ENCODE results near the gene COX7A2. TPM values are rescaled to one million over a fixed set of nuclear protein-coding genes. Genes with fewer than 3 reads are reported as not detected.

The COX7A2 gene
- total RNA-seq, 1 donor from 2014 or later, result 302 TPM

DNA sequence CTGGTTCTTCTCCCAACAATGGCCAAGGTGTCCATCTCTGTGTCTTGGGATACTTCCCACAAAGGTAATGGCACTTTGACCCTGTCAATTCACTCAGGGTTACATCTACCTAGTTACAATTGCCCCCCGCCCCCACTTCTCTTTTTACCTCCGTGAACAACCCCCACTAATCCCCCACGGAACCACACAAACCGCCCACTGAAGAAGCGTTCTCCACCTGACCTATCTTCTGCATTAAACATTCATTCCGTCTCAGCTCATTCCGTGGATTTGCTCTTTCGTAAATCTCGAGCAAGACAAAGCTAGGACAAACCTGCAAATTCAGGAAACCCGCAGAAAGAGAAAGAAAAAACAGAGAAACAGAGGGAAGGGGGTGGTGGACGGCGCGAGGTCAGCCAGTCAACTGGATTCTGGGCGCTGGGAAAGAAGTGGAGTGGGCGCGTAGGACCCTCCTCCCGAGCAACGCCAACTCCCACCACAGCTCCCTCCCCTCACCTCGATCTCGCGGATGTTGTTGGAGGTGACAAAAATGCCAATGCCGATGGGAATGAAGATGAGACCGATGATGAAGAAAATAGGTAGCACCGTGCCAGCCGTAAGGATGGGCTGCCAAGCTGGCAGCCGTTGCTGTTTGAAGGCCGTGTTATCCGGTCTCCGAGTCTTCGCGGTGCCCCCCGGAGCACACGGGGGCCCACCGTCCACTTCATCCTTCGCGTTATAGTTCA lies 40.5 kb upstream of the COX7A2 start:
- H3K27me3 Mint-ChIP-seq (ENCODE audit: low read depth), result no peaks in the 10 kb centered on the region
- DNase-seq (ENCODE audit: low spot score), result no peak
- H3K4me1 Mint-ChIP-seq (ENCODE audit: low read depth), result peaks cover 44% of the 10 kb centered on the region

GRCh38 chr6:75282706-75283105 lies 39.1 kb upstream of the COX7A2 start:
- Mint-ChIP-seq H3K4me3 (ENCODE audit: unreplicated experiment) (no peak overlapping the region), H3K4me1 (ENCODE audit: low read depth) (peaks cover 55% of the 10 kb centered on the region), H3K27ac (ENCODE audit: unreplicated experiment) (peak overlapping the region; percentile 65), H3K9me3 (ENCODE audit: low read depth) (no peaks in the 10 kb centered on the region), H3K27me3 (ENCODE audit: low read depth) (no peaks in the 10 kb centered on the region), H3K36me3 (ENCODE audit: low read depth) (no peaks in the 10 kb centered on the region)
- TF ChIP-seq, protein P1, sequence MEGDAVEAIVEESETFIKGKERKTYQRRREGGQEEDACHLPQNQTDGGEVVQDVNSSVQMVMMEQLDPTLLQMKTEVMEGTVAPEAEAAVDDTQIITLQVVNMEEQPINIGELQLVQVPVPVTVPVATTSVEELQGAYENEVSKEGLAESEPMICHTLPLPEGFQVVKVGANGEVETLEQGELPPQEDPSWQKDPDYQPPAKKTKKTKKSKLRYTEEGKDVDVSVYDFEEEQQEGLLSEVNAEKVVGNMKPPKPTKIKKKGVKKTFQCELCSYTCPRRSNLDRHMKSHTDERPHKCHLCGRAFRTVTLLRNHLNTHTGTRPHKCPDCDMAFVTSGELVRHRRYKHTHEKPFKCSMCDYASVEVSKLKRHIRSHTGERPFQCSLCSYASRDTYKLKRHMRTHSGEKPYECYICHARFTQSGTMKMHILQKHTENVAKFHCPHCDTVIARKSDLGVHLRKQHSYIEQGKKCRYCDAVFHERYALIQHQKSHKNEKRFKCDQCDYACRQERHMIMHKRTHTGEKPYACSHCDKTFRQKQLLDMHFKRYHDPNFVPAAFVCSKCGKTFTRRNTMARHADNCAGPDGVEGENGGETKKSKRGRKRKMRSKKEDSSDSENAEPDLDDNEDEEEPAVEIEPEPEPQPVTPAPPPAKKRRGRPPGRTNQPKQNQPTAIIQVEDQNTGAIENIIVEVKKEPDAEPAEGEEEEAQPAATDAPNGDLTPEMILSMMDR (IDR thresholded peaks at IDR 0.05), result no peak
- no peak for DNase-seq (ENCODE audit: low spot score)

More for the DNA sequence above, 40.5 kb upstream of the COX7A2 start:
- TF ChIP-seq, protein P1 (IDR thresholded peaks at IDR 0.05), result no peak
- H3K36me3 Mint-ChIP-seq (ENCODE audit: low read depth), result no peaks in the 10 kb centered on the region
- no peak overlapping the region for H3K27ac Mint-ChIP-seq (ENCODE audit: unreplicated experiment)
- H3K4me3 Mint-ChIP-seq (ENCODE audit: unreplicated experiment), result no peak overlapping the region
- H3K9me3 Mint-ChIP-seq (ENCODE audit: low read depth), result no peaks in the 10 kb centered on the region

DNA sequence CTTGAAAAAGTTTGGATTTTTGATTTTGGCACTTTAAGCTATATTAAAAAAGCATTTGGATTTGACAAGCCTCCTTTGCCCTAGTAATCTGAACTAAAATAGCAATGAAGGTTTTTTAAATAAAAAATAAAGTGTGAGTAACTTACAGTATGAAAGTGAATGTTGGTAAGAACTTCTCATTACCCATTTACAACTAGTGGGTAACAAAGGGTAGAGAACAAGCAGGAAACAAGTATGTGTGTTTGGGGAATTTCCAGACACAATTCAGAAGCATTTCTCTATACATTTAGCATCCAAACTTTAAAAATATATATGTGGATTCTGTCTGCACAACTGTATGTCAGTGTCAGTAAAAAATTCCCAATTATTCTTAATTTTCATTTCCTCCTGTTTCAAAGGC lies 38.1 kb upstream of the COX7A2 start:
- Mint-ChIP-seq H3K4me3 (ENCODE audit: unreplicated experiment) (peak overlapping the region; percentile 50), H3K9me3 (ENCODE audit: low read depth) (no peaks in the 10 kb centered on the region), H3K27ac (ENCODE audit: unreplicated experiment) (peak overlapping the region; percentile 32), H3K27me3 (ENCODE audit: low read depth) (no peaks in the 10 kb centered on the region), H3K4me1 (ENCODE audit: low read depth) (peaks cover 55% of the 10 kb centered on the region), H3K36me3 (ENCODE audit: low read depth) (no peaks in the 10 kb centered on the region)
- DNase-seq (ENCODE audit: low spot score), result no peak
- TF ChIP-seq, protein P1 (IDR thresholded peaks at IDR 0.05), result no peak

DNA sequence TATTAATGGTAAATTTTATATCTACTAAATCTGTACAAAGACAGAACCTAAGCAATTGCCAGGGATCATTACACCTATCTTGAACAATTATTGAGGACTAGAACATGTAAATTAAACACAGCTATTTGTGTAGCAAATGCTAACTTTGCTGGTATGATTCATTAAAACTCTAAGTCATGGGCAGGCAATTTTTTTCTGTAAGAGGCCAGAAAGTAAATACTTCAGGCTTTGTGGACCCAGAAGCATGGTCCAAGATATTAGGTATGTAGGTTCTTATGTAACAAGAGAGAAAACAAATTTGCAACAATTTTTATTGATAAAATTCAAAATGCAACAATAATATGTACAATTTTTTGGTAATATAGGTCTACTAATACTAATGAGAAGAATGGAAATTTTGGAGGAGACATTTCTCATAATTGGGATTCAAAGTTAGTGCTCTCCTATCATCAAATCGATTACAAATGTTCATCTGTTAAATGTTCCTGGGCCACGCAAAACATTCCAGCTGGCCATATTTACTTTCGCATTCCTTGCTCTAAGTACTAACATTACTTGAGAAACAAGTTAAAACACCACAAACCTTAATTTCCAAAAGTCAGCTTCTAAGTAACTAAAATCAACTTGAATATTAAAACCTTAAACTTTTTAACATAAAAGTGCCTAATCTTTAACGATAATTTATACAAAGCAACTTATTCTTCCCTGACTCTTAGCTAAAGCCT lies 36.7 kb upstream of the COX7A2 start:
- Mint-ChIP-seq H3K36me3 (ENCODE audit: low read depth) (no peaks in the 10 kb centered on the region), H3K4me3 (ENCODE audit: unreplicated experiment) (peak overlapping the region; percentile 14), H3K27me3 (ENCODE audit: low read depth) (no peaks in the 10 kb centered on the region), H3K4me1 (ENCODE audit: low read depth) (peaks cover 62% of the 10 kb centered on the region), H3K27ac (ENCODE audit: unreplicated experiment) (peak overlapping the region; percentile 57), H3K9me3 (ENCODE audit: low read depth) (no peaks in the 10 kb centered on the region)
- DNase-seq (ENCODE audit: low spot score), result no peak
- TF ChIP-seq, protein P1 (IDR thresholded peaks at IDR 0.05), result no peak

DNA sequence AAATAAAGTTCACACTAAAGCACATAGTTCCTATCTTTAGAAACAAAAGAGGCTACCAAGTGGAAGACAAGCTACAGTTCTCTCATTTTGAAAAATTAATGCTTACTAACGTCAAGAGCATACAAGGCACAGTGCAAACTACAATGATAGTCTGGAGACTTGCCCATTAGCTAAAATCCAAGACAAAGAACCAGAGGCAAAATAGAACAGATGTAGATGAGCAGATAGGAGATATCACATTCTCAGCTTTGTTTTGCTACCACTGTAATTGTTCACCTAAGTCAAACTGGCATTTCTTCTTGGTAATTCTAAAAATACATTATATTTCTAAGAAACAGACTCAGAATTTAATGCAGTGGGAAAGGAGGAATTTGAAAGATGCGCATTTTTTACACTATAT lies 35.8 kb upstream of the COX7A2 start:
- H3K27ac Mint-ChIP-seq (ENCODE audit: unreplicated experiment), result no peak overlapping the region
- no peaks in the 10 kb centered on the region for H3K27me3 Mint-ChIP-seq (ENCODE audit: low read depth)
- TF ChIP-seq, protein P1 (IDR thresholded peaks at IDR 0.05), result no peak
- H3K4me1 Mint-ChIP-seq (ENCODE audit: low read depth), result peaks cover 69% of the 10 kb centered on the region
- H3K36me3 Mint-ChIP-seq (ENCODE audit: low read depth), result peaks cover 1% of the 10 kb centered on the region
- H3K9me3 Mint-ChIP-seq (ENCODE audit: low read depth), result no peaks in the 10 kb centered on the region
- DNase-seq (ENCODE audit: low spot score), result no peak
- H3K4me3 Mint-ChIP-seq (ENCODE audit: unreplicated experiment), result no peak overlapping the region

All from chondrocyte (in vitro differentiated cells).